Measurements from ENCODE around the gene ATPAF1. TPM values are rescaled to one million over a fixed set of nuclear protein-coding genes. Genes with fewer than 3 reads are reported as not detected.
A peak's percentile ranks its signal among the peaks of the same experiment; 100 is the strongest.

Gene ATPAF1
- total RNA-seq, 1 donor from 2014 or later, result 43.0 TPM

DNA sequence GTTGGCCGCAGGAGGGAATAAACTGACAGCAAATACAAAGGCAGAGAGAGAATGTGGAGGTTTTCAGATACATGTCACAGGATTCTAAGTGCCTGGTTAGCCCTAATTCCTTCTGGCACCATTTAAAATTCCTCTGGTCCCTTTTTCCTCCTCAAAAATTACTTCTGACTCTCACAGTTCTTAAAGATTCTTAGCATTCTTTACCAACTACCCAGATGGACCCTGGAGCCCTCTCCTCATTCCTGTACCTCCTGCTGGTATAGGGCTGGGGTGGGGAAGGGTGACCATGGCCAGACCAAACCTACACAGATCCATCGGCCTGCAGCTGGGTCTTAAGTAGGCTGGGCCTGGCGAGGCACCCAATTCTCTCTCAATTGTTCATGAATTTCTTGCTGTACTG, 71.3 kb downstream of the ATPAF1 start:
- DNase-seq (ENCODE audit: low spot score) (no peak), ATAC-seq (no peak)

DNA sequence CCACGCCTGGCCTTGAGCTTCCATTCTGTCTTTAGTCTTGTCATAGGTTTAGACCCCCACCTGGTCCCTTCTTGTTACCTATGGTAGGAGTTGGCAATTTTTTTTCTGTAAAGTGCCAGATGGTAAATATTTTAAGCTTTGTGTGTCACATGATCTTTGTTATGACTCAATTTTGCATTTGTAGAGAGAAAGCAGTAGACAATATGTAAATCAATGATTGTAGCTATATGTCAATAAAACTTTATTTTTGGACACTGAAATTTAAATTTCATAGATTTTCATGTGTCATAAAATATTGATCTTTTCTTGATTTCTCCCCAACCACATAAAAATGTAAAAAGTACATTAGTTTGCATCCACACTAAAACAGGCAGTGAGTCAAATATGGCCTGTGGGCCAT, 72.1 kb downstream of the ATPAF1 start:
- ATAC-seq (no peak), DNase-seq (ENCODE audit: low spot score) (no peak)

DNA sequence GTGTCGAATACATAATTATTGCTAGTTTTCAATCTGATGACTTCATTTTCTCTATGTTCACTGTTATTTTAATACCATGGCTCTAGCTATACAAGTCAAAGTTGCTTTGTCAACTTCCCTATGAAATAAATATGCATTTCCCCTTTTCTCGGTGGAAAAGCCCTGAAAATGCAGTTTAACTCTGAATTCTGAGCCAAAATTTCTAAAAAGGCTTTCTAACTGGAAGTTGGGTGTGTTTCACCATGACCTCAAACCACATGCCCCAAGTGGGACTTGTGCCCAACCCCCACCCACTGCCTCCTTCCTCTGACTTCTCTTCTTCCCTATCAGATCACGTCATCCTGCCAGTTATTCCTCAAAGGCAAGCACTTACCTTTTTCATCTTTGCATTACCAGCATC, 73.0 kb downstream of the ATPAF1 start:
- DNase-seq (ENCODE audit: low spot score), result no peak
- peak; percentile 34 for ATAC-seq

DNA sequence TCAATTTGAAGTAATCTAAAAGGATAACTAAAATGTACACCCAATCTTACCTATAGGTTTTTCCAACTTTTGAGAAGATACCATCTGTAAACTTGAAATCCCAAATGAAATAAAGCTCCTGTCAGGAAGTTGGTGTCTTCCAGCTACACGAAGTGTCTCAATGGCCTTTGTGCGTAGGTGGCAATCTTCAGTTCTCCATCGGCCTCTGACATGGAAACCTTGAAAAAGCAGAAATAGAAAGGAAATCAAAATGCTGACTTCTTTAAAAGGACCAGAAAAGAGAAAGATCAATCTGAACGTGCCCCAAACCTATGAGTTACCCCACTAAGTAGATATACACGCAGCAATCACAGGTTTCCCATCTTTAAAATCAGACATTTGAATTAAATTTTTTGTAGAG, 74.1 kb downstream of the ATPAF1 start:
- ATAC-seq (no peak), DNase-seq (ENCODE audit: low spot score) (no peak)

DNA sequence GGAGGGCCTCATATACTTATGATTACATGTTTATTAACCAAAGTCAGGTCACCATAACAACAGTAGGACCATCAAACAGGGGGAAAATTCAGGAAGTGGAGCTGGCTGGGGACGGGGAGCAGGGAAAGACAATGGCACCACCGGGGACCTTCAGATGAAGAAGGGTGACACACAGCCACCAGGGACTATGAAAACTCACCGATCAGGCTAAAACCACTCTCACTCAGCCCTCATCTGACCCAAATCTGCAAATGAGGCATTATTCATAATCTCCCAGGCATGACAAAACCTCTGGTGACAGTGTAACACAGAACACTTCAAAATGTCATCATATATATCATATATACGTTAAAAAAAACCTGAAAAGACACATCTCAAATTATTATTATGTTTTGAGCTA, 75.3 kb downstream of the ATPAF1 start:
- DNase-seq (ENCODE audit: low spot score), result no peak
- no peak for ATAC-seq

DNA sequence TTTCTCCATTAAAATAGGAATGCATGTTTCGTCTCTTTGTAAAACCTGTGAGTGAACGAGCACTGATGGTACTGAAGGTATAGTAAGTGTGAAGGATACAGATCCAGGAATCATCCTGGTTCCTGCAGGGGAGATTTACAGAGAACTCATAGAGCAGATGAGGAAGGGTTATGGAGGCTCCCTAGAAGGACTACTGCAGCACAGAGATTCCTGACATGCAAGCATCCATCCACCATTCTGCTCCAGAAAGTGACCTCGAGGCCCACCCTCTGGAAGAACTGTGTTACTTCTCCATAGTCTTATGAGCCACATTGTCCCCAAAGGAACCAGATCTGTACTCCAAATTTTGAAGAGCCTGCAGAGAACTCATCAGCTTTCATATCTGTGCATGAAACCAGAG, 78.6 kb downstream of the ATPAF1 start:
- ATAC-seq, result no peak
- DNase-seq (ENCODE audit: low spot score), result no peak

DNA sequence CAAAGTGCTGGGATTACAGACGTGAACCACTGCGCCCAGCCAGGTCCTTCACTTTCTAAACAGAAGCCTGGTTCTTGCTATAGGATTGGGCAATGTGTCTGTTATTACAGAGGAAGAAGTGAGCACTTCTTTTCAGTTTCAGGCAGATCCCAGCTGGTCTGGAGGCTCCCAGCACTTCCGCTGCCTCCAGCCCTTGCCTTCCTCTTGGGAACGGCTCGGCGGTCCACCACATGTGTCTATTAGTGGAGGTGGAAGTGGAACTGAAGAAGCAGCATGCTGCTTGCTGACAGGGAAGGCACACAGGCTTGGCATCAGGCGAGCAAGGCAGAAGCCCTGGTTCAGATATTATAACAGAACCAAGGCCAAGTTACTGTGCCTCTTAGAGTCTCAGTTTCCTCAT, 81.1 kb downstream of the ATPAF1 start:
- DNase-seq (ENCODE audit: low spot score), result no peak
- peak; percentile 46 for ATAC-seq

DNA sequence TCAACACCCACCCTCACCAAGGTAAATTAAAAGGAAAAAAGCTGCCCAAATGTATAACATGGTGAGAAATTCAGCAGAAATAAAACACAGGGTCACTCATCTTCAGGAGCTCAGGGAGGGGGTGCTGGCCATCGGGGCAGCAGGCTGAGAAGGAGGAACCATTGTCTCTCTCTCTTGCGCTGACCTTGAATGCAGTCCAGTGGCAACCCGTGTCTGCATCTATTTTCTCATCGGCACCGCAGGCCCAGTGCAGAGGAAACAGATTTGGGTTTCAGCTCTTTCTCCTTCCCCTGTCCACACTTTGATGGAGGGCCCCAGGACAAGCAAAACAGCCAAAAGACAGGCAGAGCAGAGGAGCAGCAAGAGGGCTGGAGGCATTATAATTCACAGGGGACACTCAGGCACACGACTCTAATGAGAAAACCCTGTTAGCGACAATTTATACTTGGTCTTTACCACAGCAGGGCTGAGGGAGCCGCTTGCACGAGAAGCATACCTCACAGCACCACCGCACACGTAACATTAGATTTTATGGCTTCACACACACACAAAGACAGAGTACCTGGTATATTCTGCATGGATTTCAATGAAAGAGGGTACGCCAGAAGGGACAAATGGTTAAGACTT, 82.7 kb downstream of the ATPAF1 start:
- ATAC-seq (no peak), DNase-seq (ENCODE audit: low spot score) (no peak)

DNA sequence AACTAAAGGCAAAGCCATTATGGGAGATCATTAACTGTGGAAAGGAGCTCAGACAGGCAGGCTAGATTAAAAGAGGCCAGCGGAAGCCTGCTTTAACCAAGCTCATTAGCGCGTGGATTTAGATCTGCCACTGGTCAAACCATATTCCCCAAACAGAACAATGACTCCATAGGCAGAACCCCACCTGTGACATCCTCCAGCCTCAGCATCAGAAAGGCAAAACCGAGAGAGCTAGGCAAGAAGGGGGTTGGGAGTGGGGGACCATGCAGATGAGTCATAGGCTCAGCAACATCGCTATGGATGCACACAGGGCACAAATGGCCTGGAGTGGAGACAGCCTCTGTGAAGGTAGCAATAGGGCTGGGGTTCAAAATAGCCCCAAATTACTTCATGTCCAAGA, 84.7 kb downstream of the ATPAF1 start:
- ATAC-seq, result no peak

DNA sequence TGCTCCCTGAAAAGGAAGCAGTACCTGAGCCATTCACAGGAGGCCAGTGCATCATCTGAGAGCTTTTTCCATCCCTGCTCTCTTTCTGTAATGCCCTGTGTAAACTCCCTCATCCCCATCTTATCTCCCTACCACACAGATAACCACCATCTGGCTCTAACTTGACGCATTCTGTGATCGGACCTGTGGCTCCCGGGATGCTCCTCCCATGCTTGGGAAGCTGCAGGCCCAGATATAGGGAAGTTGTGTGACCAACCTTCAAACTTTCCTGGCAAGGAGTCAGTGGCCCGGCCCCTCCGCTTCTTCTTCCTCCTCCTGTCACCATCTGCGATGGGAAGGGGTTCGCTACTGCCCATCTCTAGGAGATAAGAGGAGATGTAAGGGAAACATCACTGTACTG, 85.2 kb downstream of the ATPAF1 start:
- ATAC-seq (no peak), DNase-seq (ENCODE audit: low spot score) (no peak)

More for the DNA sequence above, 84.7 kb downstream of the ATPAF1 start:
- no peak for DNase-seq (ENCODE audit: low spot score)

Other genes starting within 250 kb of the ATPAF1 start
- gene DMBX1, start 178.5 kb downstream of the ATPAF1 start, total RNA-seq, result not detected
- not detected for gene KNCN, start 116.7 kb downstream of the ATPAF1 start, total RNA-seq
- gene MKNK1, start 64.1 kb downstream of the ATPAF1 start, total RNA-seq, result 18.9 TPM
- 5.3 TPM for gene MOB3C, start 51.6 kb downstream of the ATPAF1 start, total RNA-seq
- not detected for gene TEX38, start 3.5 kb upstream of the ATPAF1 start, total RNA-seq
- 38.7 TPM for gene EFCAB14, start 50.8 kb upstream of the ATPAF1 start, total RNA-seq
- gene CYP4B1, start 130.7 kb upstream of the ATPAF1 start, total RNA-seq, result 0.33 TPM

Data from left lobe of liver (tissue), 2 donors.